HG03039 (cell line): ENCODE data around the gene GRP.

Source experiments
- ATAC-seq: cut with Tn5 transposase; IDR thresholded peaks from one replicate; pipeline ENCODE4 v1.9.1; 2021; ENCODE audit warnings: mild to moderate bottlenecking, moderate library complexity; ENCODE audit not compliant: unreplicated experiment

Gene GRP

GRCh38 chr18:59266886-59267502 is 47.0 kb downstream of the GRP start:
- no peak for ATAC-seq

GRCh38 chr18:59267503-59268126 is 47.7 kb downstream of the GRP start:
- ATAC-seq: no peak

- no peak for ATAC-seq
Observed at GRCh38 chr18:59268127-59268720, 48.3 kb downstream of the GRP start.

GRCh38 chr18:59268721-59269562 is 49.0 kb downstream of the GRP start:
- ATAC-seq: no peak

GRCh38 chr18:59269563-59270119 is 49.7 kb downstream of the GRP start:
- no peak for ATAC-seq

- ATAC-seq: no peak
Observed at GRCh38 chr18:59270689-59271257, 50.8 kb downstream of the GRP start.

- no peak for ATAC-seq
Observed at GRCh38 chr18:59271606-59272220, 51.8 kb downstream of the GRP start.

GRCh38 chr18:59272221-59272888 is 52.4 kb downstream of the GRP start:
- ATAC-seq: no peak

GRCh38 chr18:59272891-59273758 is 53.2 kb downstream of the GRP start, which contains the start of gene RAX:
TSS of gene RAX (minus strand) at chr18:59273454. CDS start at chr18:59273206, 248 bp downstream.
- ATAC-seq: no peak

- no peak for ATAC-seq
Observed at GRCh38 chr18:59273759-59274532, 54.0 kb downstream of the GRP start.

GRCh38 chr18:59274533-59274928 is 54.6 kb downstream of the GRP start:
- no peak for ATAC-seq

- ATAC-seq: no peak
Observed at GRCh38 chr18:59275406-59275949, 55.5 kb downstream of the GRP start.

GRCh38 chr18:59276047-59276446 is 56.1 kb downstream of the GRP start:
- ATAC-seq: no peak

GRCh38 chr18:59278793-59279192 is 58.8 kb downstream of the GRP start:
- no peak for ATAC-seq

GRCh38 chr18:59279193-59279592 is 59.2 kb downstream of the GRP start:
- no peak for ATAC-seq

GRCh38 chr18:59279722-59280121 is 59.8 kb downstream of the GRP start:
- no peak for ATAC-seq
